Activated naive CD8-positive, alpha-beta T cell treated with anti-CD3 and anti-CD28 coated beads, Interleukin-2, amount 50 U/mL, for 24 hours (primary cell): ENCODE measurements around the gene RITA1.

Source experiments
- ATAC-seq: fragments of 150-1000 bp; cut with Tn5 transposase; one replicate; pipeline ENCODE4 v1.10.0; 2021
- DNase-seq: peaks from one replicate; pipeline ENCODE4 v3.0.0; 2021
- H3K27ac Mint-ChIP-seq: one replicate; pipeline ENCODE4 v1.8.0; 2021; ENCODE audit warnings: mild to moderate bottlenecking, mixed read lengths
- H3K27me3 Mint-ChIP-seq: one replicate; pipeline ENCODE4 v1.8.0; 2021; ENCODE audit warnings: mixed read lengths
- H3K36me3 Mint-ChIP-seq: one replicate; pipeline ENCODE4 v1.8.0; 2021; ENCODE audit warnings: low read depth, mixed read lengths
- H3K4me1 Mint-ChIP-seq: one replicate; pipeline ENCODE4 v1.8.0; 2021; ENCODE audit warnings: mixed read lengths
- H3K4me3 Mint-ChIP-seq: one replicate; pipeline ENCODE4 v1.8.0; 2021; ENCODE audit warnings: mild to moderate bottlenecking, moderate library complexity, mixed read lengths
- H3K9me3 Mint-ChIP-seq: one replicate; pipeline ENCODE4 v1.8.0; 2021; ENCODE audit warnings: mixed read lengths

Gene RITA1

DNA sequence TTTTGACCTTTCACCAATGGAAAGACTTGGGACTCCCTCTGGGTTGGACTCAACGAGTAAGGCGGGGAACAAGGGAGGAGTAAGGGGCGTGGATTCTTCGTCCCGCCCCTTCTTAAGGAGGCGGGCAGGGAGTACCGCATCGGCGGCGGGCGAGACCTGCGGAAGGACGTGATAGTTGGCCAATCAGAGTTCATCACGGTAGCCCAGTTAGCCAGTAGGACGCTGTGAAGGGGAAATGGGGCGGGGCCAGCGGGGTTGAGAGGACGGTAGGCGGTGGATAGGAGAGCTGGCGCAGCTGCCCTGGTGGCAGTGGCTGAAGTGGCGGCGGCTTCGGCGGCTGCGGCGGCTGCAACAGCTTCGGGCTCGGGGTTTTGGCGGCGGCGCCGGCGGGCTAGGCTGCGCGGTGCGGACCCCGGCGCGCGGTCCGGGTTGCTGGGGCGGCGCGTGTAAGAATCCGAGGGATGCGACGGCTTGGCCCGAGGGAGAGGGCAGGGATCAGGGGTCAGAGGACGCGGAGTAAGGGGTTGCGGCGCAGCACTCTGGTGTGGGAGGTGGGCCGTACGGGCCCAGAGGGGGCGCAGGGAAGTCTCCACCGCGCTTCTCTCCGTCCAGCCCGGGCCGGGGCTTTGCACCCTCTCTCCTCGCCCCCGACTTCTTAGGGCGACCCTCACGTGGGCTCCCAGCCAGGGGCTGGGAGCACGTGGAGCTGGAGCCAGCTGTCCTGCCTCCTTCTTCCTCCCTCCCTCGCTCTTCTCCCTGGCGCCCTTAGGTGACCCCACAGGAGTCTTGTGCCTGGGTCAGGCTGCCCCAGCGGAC is 35.9 kb downstream of the RITA1 start, which contains the start of gene TPCN1:
TSS of gene TPCN1 (plus strand) at position 284 of the 816 bp plus-strand sequence. CDS start 5,389 bp downstream, outside the sequence.
- peaks cover 4% of the 10 kb centered on the region for H3K36me3 Mint-ChIP-seq
- peaks cover 39% of the 10 kb centered on the region for H3K4me1 Mint-ChIP-seq
- no peaks in the 10 kb centered on the region for H3K27me3 Mint-ChIP-seq
- H3K9me3 Mint-ChIP-seq: no peaks in the 10 kb centered on the region
- peak; percentile 99 for DNase-seq
- ATAC-seq: peak; percentile 97
- H3K4me3 Mint-ChIP-seq: peak within 1 kb of the TSS; percentile 94
- H3K27ac Mint-ChIP-seq: peak within 1 kb of the TSS; percentile 94

DNA sequence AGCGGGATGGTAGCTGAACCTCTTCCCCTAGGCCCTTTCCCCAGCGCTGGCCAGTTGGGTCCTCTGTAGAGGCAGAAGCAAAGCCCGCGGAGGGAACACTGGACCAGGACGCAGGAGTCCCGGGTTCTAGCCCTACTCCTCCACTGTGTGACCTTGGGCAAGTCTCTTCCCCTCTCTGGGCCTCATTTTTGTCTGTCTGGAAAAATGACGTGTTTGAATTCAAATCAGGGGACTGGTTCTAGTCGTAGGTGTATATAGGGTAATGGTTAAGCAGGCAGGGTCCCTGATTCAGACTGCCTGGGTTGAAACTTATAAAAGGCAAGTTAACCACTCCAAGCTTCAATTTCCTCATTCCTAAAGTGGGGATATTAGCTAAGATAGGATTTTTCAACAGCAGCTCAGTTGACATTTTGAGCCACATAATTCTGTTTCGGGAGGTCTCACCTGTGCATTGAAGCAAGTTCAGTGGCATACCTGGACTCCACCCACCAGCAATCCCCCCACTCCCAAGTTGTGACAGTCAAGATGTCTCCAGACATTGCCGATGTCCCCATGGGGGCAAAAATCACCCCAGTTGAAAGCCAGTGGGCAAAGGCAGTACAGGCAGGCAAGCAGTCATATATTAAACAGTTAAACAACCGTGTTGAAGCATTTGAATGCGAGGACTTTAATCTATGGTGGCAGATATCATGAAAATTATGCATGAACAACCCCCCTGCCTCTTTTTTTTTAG is 36.6 kb downstream of the RITA1 start:
- ATAC-seq: peak; percentile 16
- DNase-seq: peak; percentile 35
- peaks cover 6% of the 10 kb centered on the region for H3K36me3 Mint-ChIP-seq

DNA sequence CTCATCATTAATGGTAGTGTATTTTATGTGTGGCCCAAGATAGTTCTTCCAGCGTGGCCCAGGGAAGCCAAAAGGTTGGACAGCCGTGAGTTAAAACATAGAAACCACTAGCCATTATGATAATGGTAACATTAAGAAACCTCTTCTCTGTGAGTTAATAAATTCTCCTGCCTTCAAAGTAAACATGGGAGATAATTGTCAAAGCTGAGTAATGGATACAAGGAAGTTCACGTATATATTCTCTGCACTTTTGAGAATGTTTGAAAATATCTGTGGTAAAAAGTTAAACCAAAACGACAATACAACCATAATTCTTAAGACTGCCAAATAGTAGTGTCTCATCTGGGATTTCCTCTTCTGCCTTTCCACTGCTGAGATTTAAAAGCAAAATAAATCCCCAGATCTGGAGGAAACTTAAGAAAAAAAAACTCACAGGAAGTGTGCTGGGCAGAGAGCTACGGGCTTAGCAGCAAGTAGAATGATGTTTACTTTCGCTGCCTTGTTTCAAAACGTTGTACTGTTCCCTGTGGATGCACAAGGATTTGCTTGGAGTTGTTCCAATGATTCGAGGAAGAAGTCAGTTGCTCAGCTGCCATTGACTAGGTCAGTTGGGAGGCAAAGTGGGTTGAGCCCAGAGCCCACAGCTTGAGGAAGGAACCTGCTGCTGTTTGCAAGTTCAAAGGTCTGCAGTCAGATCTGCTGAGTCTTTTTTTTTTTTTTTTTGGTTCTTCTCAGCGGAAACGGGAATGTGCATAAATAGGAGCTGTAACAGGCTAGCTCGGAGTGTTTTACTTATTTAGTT is 37.4 kb downstream of the RITA1 start:
- H3K36me3 Mint-ChIP-seq: peaks cover 12% of the 10 kb centered on the region
- no peak for ATAC-seq
- H3K27me3 Mint-ChIP-seq: no peaks in the 10 kb centered on the region
- peak overlapping the region; percentile 94 for H3K4me3 Mint-ChIP-seq
- no peaks in the 10 kb centered on the region for H3K9me3 Mint-ChIP-seq
- peak overlapping the region; percentile 94 for H3K27ac Mint-ChIP-seq
- no peak for DNase-seq
- H3K4me1 Mint-ChIP-seq: peaks cover 31% of the 10 kb centered on the region

More for the DNA sequence above, 36.6 kb downstream of the RITA1 start:
- Mint-ChIP-seq H3K9me3 (no peaks in the 10 kb centered on the region), H3K27me3 (no peaks in the 10 kb centered on the region), H3K4me3 (peak overlapping the region; percentile 94), H3K4me1 (peaks cover 37% of the 10 kb centered on the region), H3K27ac (peak overlapping the region; percentile 94)

DNA sequence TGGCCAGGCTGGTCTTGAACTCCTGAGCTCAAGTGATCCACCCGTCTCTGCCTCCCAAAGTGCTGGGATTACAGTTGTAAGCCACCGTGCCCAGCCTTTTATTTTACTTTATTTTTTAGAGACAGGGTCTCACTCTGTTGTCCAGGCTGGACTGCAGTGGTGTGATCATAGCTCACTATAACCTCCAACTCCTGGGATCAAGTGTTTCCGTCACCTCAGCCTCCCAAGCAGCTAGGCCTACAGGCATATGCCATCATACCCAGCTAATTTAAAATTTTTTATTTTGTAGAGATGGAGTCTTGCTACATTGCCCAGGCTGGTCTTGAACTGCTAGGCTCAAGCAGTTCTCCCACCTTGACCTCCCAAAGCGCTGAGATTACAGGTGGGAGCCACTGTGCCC is 39.4 kb downstream of the RITA1 start:
- no peak for ATAC-seq
- no peak overlapping the region for H3K4me3 Mint-ChIP-seq
- no peaks in the 10 kb centered on the region for H3K9me3 Mint-ChIP-seq

DNA sequence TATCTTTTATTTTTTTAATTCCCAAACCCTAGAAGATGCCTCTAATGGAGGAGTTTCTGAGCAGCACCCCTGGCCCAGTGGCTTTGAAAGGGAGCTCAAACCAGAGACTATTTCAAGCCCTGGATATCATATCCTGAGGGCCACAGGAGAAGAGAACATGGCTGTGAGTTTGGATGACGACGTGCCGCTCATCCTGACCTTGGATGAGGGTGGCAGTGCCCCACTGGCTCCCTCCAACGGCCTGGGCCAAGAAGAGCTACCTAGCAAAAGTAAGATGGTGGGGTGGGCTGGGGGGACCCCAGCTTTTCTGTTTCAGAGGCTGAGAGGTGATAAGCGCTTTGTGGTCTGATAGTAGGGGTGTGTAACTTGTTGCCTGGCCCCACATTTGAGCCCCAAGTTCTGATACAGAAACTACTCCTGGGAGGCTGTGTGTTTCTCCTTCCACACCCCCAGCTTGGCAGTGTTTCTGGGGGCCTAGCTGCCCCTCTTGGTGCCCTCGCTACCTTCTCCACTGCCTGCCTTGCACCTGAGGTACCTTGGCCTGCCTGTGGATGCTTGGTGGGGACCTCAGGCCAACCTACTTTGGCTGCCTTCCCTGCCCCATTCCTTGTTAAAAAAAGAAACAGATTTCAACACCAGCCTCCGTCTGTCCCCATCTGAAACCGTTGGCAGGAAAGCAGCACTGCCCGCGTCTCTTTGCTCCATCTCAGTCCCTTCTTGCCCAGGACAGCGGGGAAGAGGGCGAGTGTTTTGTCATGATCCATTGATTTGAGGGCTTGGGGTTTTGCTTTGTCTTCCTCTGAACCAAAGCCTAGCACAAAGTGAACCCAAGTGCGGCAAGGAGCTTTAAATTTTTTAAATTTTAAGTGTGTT is 41.4 kb downstream of the RITA1 start:
- DNase-seq (no peak), ATAC-seq (no peak)
- peaks cover 39% of the 10 kb centered on the region for H3K36me3 Mint-ChIP-seq
- no peaks in the 10 kb centered on the region for H3K9me3 Mint-ChIP-seq
- H3K27me3 Mint-ChIP-seq: no peaks in the 10 kb centered on the region
- no peak overlapping the region for H3K27ac Mint-ChIP-seq
- H3K4me3 Mint-ChIP-seq: no peak overlapping the region
- peaks cover 53% of the 10 kb centered on the region for H3K4me1 Mint-ChIP-seq

More for the DNA sequence above, 39.4 kb downstream of the RITA1 start:
- Mint-ChIP-seq H3K36me3 (peaks cover 26% of the 10 kb centered on the region), H3K27me3 (no peaks in the 10 kb centered on the region), H3K27ac (no peak overlapping the region), H3K4me1 (peaks cover 46% of the 10 kb centered on the region)
- DNase-seq: no peak

DNA sequence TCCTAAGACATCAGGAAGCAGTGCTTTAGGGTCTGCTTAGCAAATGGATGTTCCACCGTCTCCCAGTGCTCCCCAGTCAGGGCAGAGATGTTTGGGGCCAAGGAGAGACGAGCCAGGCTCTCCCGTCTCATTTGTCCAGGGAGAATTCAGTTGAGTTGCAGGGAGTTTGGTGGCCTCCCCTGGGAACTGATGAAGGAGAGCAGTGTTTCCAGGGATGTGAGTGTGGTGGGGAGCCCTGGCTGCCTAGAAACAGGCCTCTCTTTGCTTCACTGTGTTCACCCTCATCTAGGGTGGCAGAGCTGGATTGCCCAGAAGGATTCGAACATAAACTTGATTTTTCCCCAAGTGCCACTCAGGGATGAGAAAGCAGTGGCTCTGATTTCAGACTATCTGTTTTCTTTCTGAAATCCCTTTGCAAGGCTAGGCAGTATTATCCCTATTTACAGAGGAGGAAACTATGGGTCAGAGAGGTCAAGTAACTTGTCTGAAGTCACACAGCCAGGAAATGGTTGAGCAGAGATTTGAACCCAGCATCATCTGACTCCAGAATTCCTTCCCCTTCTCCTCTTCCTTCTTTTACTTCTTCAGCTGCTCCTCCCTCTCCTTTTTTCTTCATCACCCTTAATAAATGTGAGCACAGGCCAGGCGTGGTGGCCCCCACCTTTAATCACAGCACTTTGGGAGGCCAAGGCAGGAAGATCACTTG is 42.3 kb downstream of the RITA1 start:
- Mint-ChIP-seq H3K27me3 (no peaks in the 10 kb centered on the region), H3K4me1 (peaks cover 53% of the 10 kb centered on the region), H3K4me3 (no peak overlapping the region), H3K27ac (no peak overlapping the region), H3K36me3 (peaks cover 43% of the 10 kb centered on the region), H3K9me3 (no peaks in the 10 kb centered on the region)
- DNase-seq (no peak), ATAC-seq (no peak)

DNA sequence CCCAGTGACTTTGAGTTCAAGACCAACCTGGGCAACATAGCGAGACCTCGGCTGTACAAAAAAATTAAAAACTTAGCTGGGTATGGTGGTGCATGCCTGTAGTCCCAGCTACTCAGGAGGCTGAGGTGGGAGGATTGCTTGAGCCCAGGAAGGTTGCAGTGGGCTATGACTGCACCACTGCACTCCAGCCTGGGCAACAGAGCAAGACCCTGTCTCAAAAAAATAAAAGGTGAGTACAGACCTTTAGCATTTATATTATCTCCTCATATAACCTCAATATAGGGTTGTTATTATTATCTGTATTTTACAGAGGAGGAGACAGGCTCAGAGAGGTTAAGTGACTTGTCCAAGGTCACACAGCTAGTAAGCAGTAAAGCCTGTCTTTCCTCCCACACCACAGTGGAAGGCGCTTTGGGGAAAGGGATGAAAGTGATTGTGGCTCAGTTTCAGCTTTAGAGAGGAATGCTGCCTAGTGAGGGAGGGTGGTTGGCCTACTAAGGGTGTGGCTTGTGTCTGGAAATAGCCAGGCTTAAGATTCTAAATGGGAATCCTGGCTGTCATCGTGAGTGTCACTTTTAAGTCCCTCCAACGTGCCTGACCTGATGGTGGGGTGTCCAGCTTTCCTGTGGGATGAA is 43.0 kb downstream of the RITA1 start:
- H3K4me1 Mint-ChIP-seq: peaks cover 54% of the 10 kb centered on the region
- H3K36me3 Mint-ChIP-seq: peaks cover 49% of the 10 kb centered on the region
- H3K4me3 Mint-ChIP-seq: no peak overlapping the region
- DNase-seq: no peak
- H3K27ac Mint-ChIP-seq: peak overlapping the region; percentile 79
- no peak for ATAC-seq
- H3K27me3 Mint-ChIP-seq: no peaks in the 10 kb centered on the region
- H3K9me3 Mint-ChIP-seq: no peaks in the 10 kb centered on the region

DNA sequence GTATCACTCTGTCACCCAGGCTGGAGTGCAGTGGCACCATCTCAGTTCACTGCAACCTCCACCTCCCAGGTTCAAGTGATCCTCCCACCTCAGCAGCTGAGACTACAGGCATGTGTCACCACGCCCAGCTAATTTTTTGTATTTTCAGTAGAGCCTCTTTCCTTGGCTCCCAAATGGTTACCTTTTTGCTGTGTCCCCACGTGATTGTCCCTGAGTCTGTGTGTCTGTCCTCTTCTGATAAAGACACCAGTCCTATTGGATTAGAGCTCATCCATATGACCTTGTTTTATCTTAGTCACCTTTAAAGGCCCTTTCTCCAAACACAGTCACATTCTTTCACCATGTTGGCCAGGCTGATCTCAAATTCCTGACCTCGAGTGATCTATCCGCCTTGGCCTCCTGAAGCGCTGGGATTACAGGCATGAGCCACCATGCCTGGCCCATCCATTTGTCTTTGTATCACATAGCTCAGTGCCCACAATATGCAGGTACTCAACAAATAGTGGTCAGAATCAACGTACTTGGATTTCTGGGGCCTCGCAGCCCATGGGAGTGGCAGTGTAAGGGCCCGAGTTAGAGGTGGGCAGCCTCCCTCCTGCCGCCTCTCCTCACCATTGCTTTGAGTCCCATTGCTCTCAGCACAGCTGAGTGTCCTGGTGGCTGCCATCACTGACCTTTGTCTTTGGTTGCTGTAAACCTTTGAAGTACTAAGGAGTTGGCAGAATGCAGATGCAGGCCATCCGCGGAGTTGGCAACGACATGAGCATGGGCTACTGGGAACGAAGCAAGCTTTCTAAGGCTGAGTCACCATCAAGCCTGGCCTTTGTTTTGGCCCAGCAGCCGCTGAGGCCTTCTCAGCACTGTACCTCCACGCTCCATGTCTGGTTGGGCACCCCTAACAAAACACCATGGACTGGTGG is 45.1 kb downstream of the RITA1 start:
- peaks cover 60% of the 10 kb centered on the region for H3K4me1 Mint-ChIP-seq
- DNase-seq (no peak), ATAC-seq (no peak)
- no peaks in the 10 kb centered on the region for H3K27me3 Mint-ChIP-seq
- peak overlapping the region; percentile 75 for H3K27ac Mint-ChIP-seq
- peak overlapping the region; percentile 0 for H3K4me3 Mint-ChIP-seq
- no peaks in the 10 kb centered on the region for H3K9me3 Mint-ChIP-seq
- H3K36me3 Mint-ChIP-seq: peaks cover 57% of the 10 kb centered on the region

DNA sequence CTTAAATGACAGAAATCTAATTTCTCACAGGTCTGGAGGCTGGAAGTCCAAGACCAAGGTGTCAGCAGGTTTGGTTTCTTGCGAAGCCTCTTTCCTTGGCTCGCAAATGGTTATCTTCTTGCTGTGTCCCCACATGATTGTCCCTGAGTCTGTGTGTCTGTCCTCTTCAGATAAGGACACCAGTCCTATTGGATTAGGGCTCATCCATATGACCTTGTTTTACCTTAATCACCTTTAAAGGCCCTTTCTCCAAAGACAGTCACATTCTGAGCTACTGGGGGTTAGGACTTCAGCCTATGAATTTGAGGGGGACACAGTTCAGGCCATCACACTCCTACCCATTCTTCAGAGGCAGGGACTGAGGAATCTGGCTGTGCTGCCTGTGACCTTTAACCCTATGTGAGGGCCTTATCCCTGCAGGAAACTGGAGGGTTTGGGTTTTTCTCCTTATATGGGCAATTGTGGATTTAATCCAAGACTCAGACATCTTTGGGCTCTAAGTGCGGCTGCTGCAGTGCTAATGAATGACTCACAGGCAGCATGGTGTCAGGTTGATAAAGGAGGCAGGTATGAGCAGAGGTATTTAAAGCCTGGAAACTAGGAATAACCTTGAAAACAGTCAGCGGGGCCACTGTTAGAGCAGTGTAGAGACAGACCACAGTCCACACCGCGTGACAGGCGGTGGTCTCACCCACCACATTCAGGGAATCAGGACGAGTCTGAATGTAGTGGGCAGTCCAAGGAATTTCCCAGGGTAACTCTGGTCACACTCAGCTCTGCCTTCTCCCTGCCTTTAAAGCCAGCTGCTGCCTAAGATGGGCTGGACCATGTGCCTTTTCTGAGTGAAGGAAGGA is 45.9 kb downstream of the RITA1 start:
- Mint-ChIP-seq H3K36me3 (peaks cover 57% of the 10 kb centered on the region), H3K4me3 (no peak overlapping the region), H3K27ac (no peak overlapping the region), H3K27me3 (no peaks in the 10 kb centered on the region), H3K9me3 (no peaks in the 10 kb centered on the region), H3K4me1 (peaks cover 63% of the 10 kb centered on the region)
- ATAC-seq: no peak
- no peak for DNase-seq

DNA sequence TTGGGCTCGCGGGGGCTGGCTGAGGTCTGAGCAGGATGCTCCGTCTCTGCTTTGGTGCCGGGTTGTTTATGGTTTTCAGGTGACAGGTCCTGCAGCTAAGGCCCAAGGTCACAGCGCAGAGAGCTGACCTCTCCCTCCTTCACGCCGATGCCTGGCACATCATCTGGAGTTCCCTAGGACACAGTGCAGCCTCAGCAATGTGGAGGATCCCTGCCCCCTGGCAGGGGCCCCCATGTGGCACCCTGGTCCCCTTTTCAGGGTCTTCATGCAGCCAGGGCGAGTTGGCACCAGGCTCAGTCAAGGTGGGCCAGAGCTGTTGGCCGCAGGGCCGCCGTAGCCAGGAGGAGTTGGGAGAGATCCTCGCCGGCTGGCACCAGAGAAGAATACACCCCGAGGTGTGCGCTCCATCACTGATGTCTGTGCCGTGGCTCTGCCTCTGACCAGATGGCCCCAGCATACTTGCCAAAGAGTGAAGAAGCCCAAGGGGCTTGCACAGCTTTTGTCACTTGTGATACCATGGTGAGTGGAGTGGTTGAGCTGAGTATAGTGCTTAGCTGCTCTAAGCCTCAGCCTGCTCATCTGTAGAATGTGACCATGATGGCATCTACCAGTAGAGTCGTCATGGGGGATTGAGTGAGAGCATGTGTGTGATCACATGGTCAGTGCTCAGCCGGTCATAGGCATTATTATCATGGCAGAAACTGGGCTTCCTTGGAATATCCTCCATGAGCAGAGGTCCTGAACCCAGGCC is 46.7 kb downstream of the RITA1 start:
- peaks cover 54% of the 10 kb centered on the region for H3K36me3 Mint-ChIP-seq
- H3K4me1 Mint-ChIP-seq: peaks cover 66% of the 10 kb centered on the region
- no peaks in the 10 kb centered on the region for H3K27me3 Mint-ChIP-seq
- H3K9me3 Mint-ChIP-seq: no peaks in the 10 kb centered on the region
- H3K27ac Mint-ChIP-seq: peak overlapping the region; percentile 76
- H3K4me3 Mint-ChIP-seq: peak overlapping the region; percentile 70
- ATAC-seq: no peak
- no peak for DNase-seq
